ENCODE measurements around the gene NT5C2.
"Not testable (repeated sequence)": the region's sequence is repeated elsewhere in the genome, so short reads cannot be mapped to it uniquely, and the experiment has no call there.

The NT5C2 gene

GRCh38 chr10:103157246-103157645, 35.8 kb downstream of the NT5C2 start:
- no peak for DNase-seq

GRCh38 chr10:103155471-103156085, 37.5 kb downstream of the NT5C2 start:
- peak; percentile 33 to 56 (median 40) for DNase-seq

- no peak for DNase-seq
Observed at GRCh38 chr10:103154521-103155299, 38.4 kb downstream of the NT5C2 start.

GRCh38 chr10:103153302-103154197, 39.5 kb downstream of the NT5C2 start:
- peak; percentile 16 to 49 (median 27) for DNase-seq

GRCh38 chr10:103149991-103150622, 43.0 kb downstream of the NT5C2 start:
- DNase-seq, result no peak

GRCh38 chr10:103147645-103148044, 45.4 kb downstream of the NT5C2 start:
- DNase-seq, result no peak

- DNase-seq, result peak; percentile 30 to 52 (median 51)
Observed at GRCh38 chr10:103145860-103146466, 47.1 kb downstream of the NT5C2 start.

GRCh38 chr10:103145046-103145445, 48.0 kb downstream of the NT5C2 start:
- no peak for DNase-seq

- DNase-seq, result no peak
Observed at GRCh38 chr10:103144041-103144440, 49.0 kb downstream of the NT5C2 start.

GRCh38 chr10:103143641-103144040, 49.4 kb downstream of the NT5C2 start:
- not testable (repeated sequence) for DNase-seq

GRCh38 chr10:103141950-103142349, 51.1 kb downstream of the NT5C2 start:
- DNase-seq, result no peak

GRCh38 chr10:103140469-103140868, 52.6 kb downstream of the NT5C2 start:
- DNase-seq, result no peak

GRCh38 chr10:103139803-103140202, 53.3 kb downstream of the NT5C2 start:
- peak in 1 of 3 donors; percentile 31 for DNase-seq

- DNase-seq, result peak; percentile 42 to 73 (median 53)
Observed at GRCh38 chr10:103135168-103135567, 57.9 kb downstream of the NT5C2 start.

GRCh38 chr10:103130910-103131309, 62.2 kb downstream of the NT5C2 start:
- DNase-seq, result no peak

- not testable (repeated sequence) for DNase-seq
Observed at GRCh38 chr10:103130180-103130579, 62.9 kb downstream of the NT5C2 start.

- no peak for DNase-seq
Observed at GRCh38 chr10:103127241-103127640, 65.8 kb downstream of the NT5C2 start.

GRCh38 chr10:103125323-103126267, 67.5 kb downstream of the NT5C2 start:
- DNase-seq, result no peak

- no peak for DNase-seq
Observed at GRCh38 chr10:103124420-103125096, 68.5 kb downstream of the NT5C2 start.

GRCh38 chr10:103123282-103124024, 69.6 kb downstream of the NT5C2 start:
- no peak for DNase-seq
